ENCODE results near the gene SIPA1L3.
"Not testable (repeated sequence)": the region's sequence is repeated elsewhere in the genome, so short reads cannot be mapped to it uniquely, and the experiment has no call there.

The SIPA1L3 gene, protein sequence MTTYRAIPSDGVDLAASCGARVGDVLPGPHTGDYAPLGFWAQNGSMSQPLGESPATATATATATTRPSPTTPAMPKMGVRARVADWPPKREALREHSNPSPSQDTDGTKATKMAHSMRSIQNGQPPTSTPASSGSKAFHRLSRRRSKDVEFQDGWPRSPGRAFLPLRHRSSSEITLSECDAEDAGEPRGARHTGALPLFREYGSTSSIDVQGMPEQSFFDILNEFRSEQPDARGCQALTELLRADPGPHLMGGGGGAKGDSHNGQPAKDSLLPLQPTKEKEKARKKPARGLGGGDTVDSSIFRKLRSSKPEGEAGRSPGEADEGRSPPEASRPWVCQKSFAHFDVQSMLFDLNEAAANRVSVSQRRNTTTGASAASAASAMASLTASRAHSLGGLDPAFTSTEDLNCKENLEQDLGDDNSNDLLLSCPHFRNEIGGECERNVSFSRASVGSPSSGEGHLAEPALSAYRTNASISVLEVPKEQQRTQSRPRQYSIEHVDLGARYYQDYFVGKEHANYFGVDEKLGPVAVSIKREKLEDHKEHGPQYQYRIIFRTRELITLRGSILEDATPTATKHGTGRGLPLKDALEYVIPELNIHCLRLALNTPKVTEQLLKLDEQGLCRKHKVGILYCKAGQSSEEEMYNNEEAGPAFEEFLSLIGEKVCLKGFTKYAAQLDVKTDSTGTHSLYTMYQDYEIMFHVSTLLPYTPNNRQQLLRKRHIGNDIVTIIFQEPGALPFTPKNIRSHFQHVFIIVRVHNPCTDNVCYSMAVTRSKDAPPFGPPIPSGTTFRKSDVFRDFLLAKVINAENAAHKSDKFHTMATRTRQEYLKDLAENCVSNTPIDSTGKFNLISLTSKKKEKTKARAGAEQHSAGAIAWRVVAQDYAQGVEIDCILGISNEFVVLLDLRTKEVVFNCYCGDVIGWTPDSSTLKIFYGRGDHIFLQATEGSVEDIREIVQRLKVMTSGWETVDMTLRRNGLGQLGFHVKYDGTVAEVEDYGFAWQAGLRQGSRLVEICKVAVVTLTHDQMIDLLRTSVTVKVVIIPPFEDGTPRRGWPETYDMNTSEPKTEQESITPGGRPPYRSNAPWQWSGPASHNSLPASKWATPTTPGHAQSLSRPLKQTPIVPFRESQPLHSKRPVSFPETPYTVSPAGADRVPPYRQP (N-terminal part only)

DNA sequence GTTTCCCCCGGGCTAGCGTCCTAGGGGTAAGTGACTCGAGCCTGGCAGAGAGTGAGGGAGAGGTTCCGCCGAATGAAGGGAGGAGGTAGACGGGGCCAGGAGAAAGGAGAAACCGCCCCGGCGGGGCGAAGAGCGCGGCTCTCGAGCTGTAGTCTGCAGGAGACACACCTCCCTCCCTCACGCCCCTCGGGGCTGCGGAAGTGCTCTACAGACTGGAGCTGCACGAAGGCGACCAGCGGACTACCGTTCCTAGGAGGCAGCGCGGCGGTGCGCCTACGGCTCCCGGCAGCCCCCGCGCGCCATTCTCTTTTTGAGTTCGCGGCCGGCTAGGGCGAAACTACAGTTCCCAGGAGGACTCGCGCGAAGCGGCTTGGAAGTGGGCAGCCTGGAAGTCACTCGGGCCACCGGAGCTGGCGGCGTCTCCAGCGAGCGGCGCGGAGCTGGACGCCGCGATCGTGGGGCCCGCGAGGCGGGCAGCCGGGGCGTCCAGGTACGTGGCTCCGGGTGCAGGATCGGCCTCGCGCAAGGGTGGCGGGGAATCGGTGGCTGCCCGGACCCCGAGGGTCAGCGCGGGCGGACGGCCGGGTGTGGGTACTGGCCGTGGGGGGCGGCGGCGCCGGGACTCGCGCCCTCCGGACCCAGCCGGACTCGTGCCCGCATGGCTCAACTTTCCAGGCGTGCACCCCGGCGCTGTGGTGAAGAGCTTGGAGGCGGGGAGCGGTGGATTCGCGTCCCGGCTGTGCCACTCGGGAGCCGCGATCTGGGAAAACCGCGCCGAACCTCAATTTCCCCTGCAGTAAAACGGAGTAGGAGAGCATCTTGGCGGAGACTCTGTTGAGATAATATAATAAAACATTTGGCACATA lies at the start of gene SIPA1L3:
Gene SIPA1L3 (plus strand): TSS at position 340 of the 866 bp plus-strand sequence. CDS start 174,358 bp downstream, outside the sequence.
- DNase-seq (ENCODE audit: low read depth in 2 of 2), result peak; percentile 87 to 88

DNA sequence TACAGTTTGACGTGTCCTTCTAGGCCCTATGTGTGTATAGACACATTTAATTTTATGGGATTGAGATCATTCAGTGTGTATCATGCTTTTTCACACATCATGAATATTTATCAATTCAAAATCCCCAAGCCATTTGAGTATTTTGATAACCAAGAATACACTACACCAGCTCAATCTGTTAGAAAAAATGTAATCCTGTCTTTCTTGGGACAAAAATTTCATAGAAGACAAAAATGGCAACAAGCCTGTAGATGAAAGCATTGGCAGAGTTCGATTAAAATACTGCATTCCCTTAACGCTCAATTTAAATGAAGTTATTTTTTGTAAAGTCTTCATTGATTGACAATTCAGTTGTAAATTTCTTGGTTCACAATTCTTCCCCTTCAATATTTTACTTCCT lies 42.5 kb upstream of the SIPA1L3 start:
- DNase-seq (ENCODE audit: low read depth in 2 of 2), result no peak

DNA sequence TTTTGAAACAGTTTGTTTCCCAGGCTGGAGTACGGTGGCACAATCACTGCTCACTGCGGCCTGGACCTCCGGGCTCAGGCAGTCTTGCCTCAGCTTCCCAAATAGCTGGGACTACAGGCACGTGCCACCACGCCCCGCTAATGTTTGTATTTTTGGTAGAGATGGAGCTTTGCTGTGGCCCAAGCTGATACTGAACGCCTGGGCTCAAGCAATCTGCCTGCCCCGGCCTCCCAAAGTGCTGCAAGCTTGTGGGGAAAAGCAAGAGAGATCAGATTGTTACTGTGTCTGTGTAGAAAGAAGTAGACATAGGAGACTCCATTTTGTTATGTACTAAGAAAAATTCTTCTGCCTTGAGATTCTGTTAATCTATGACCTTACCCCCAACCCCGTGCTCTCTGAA lies 41.1 kb upstream of the SIPA1L3 start:
- not testable (repeated sequence) for DNase-seq (ENCODE audit: low read depth in 2 of 2)

DNA sequence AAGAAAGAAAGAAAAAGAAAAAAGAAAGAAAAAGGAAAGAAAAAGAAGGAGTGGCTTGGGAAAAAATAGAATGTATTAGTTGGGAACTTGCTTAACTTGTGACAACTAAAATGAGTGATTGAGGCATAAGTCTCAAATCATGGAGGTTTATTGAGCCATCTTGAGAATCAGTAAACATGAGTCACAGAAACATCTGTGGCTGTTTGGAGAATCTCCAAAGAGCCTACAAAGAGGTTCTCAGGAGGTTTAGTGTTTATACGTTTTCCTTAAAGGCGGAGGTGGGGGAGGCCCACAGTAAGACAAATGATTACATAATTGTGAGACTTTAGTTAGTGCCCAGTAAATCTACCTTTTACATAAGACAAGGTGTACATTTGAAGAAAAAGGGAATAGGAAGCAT lies 39.2 kb upstream of the SIPA1L3 start:
- no peak for DNase-seq (ENCODE audit: low read depth in 2 of 2)

DNA sequence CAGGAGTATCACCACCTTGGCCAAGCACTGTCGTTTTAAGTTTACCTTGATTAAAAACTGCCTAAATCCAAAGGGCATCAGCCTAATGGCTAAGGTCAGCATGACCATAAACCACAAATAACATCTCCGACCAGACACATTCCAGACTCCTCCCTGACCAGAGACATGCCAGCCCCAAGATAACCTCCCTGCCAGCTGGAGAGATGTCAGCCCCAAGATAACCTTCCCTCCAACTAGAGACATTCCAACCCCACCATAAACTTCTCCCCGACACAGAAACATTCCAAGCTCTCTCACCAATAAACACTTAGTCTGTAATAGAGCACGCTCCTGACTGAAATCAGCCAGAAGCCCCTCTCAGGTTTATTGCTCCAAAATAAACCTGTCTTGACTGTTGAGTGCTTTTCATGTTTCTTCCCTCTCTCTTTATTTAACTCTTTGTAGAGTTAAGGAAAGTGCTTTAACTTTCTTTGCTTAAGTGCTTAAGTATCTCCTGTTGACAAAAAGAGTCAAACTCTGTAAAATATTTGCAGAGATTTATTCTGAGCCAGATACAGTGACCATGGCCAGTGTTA lies 37.2 kb upstream of the SIPA1L3 start:
- no peak for DNase-seq (ENCODE audit: low read depth in 2 of 2)

DNA sequence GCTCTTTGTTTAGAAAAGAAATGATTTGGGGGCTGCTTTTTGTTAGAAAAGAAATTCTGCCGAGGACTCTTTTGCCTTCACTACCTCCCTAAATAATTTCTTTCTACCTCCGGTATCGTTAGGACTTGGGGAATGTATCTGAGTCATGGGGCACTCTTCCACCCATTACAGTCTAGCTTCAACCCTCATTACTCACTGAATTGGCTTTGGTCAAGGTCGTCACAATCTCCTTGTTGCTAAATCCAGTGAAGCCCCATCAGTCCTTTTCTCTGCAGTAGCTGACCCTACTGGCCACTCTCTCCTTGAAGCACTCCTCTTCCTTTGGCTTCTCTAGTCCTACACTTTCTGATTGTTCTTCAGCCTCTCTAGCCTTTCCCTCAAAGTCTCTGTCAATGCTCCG lies 34.6 kb upstream of the SIPA1L3 start:
- no peak for DNase-seq (ENCODE audit: low read depth in 2 of 2)

DNA sequence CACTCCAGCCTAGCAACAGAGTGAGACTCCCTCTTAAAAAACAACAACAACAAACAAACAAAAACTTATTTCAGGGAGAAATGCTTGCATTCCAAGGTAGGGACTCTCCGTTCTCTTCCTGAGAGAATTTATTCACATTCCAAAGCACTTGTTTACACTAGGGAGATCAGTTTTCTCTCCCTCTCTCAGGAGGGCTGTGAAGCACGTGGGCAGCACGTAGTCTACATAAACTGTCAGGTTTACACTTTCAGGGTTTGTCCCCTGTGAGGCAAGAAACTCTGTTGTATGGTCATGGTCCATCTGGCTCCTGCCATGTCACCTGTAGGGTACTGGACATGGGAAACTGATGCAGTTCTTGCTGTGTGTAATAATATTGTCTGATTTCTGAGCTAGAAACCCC lies 32.2 kb upstream of the SIPA1L3 start:
- DNase-seq (ENCODE audit: low read depth in 2 of 2), result no peak

DNA sequence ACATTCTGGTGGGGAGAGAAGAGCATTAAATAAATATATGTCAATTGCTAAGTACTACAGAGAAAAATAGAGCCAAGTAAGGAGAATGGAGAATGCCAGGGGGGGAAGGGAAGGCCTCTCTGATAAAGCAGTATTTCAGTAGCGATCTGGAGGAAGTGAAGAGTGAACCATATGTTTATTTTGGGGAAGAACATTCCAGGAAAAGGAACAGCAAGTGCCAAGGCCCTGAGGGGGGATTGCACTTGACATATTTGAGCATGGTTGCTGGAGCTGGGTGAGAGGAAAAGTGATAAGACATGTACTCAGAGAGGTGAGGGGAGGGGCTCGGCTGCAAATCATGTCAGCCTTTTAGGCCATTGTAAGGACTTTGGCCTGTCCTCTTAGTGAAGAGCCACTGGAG lies 31.0 kb upstream of the SIPA1L3 start:
- no peak for DNase-seq (ENCODE audit: low read depth in 2 of 2)

DNA sequence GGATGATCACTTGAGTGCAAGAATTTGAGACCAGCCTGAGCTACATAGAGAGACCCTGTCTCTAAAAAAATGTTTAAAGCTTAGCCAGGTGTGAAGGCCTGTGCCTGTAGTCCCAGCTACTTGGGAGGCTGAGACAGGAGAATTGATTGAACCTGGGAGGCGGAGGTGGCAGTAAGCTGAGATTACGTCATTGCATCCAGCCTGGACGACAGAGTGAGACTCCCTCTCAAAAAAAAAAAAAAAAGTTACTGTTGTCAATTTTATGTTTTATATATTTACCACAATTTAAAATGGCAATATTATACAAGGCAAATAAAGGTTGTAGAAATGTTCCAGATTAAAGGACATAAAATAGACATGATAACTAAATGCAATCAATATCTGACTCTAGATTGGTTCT lies 29.9 kb upstream of the SIPA1L3 start:
- DNase-seq (ENCODE audit: low read depth in 2 of 2), result no peak

DNA sequence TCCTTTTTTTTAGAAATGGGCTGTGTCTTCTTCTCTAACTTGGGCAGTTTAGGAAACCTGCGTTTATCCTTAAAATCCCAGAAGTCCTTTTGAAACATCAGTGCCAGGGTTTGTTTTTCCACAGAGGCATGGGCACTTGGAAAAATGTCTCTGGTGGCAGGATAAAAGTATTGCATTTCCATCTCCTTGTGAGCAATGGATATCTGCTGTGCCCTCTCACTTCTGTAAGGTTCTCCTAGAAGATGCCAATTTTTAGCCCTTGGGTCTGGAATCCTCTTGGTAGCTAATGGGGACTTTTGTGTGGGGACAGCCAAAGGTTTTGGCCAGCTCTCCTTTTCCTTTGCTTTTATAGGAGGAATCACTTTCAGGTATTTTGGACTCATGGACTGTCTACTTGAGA lies 21.6 kb upstream of the SIPA1L3 start:
- no peak for DNase-seq (ENCODE audit: low read depth in 2 of 2)

DNA sequence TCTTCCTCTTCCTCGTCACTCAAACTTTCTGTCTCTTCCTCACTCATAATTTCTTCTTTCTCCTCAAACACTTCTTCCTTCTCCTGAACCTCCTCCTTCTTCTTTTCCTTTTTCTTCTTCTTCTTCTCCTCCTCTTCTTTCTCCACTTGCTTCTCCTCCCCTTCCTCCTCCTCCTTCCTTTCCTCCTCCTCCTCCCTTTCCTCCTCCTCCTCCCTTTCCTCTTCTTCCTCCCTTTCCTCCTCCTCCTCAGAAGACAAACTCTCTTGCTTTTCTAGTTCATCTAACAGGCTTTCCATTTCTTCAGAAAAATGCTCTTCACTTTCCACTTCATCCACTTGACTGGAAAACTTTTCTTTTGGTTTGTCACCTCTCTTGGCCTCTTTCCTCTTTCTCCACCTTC lies 20.4 kb upstream of the SIPA1L3 start:
- no peak for DNase-seq (ENCODE audit: low read depth in 2 of 2)

DNA sequence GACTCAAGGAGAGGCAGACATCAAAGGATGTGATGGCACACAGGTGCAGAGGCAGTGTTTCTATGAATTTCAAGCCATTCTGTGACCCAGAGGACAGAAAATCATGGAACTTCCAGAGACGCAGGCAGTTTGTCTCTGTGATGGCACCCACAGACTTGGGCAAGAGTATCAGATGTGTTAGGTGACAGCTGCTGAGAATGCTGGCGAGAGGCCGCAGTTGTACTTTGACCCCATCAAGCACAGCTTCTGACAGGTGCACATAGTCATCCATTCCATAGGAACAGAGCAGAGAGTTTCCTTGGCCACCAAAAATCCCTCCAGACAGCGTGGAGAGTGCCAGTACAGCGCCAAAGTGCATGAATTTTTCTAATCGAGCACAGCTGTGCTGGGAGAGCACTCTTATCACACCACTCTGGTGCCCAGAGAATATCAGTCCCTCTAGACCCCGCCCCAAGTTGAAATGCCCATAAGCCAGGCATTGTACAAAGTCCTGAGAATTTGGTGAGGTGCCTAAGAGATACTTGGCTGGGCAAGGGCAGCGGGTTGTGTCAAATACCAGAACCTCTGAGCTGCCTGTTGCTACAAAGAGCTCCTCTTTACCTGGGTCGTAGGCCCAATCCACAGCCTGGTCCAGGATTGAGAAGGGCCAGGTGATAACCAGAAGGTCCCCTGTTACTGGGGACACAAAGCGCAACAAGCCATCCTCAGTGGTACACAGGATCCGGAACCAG lies 13.0 kb upstream of the SIPA1L3 start:
- no peak for DNase-seq (ENCODE audit: low read depth in 2 of 2)

DNA sequence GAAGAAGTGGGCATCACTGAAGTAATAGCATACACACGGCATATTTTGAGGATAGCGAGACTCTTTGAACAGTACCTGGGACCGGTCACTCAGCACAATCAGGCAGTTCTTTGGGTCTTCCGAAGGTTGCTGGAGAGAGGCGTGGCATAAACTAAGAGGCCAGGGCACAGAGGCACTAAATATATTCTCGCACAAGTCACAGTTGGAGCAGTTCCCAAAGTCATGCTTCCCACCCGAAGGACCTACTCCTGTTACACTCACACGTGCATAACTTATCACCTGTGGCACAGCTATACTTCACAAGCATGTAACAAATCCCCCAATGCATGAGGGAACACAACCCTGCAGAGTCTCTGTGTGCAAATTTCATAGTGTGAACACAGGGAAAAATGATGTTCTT lies 10.8 kb upstream of the SIPA1L3 start:
- no peak for DNase-seq (ENCODE audit: low read depth in 2 of 2)

DNA sequence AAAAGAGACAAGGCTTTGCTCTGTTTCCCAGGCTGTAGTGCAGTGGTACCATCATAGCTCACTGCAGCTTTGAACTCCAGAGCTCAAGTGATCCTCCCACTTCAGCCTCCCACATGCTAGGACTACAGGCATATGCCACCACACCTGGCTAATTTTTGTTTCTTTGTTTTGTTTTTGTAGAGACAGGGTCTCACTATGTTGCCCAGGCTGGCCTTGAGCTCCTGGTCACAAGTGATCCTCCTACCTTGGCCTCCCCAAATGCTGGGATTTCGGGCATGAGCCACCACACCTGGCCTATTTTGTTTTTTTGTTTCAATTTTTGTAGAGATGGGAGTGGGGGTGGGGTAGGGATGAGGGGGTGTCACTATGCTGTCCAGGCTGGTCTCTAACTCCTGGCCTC lies 7.6 kb upstream of the SIPA1L3 start:
- DNase-seq (ENCODE audit: low read depth in 2 of 2), result no peak

DNA sequence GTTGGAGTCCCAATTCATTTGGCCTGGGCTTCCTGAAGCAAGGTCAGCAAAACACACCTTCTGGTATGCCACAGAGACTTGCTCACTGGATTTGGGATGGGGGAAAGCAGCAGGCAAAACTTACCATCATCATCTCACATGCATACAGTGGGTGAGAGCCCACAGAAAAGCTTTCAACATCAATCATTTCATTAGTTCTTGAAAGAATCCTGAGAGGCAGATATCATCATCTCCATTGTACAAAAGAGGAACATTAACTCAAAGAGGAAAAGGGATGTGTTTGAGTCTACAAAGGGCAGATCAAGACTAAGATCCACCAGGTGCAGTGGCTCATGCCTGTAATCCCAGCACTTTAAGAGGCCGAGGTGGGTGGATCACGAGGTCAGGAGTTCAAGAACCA lies 7.0 kb upstream of the SIPA1L3 start:
- DNase-seq (ENCODE audit: low read depth in 2 of 2), result no peak

DNA sequence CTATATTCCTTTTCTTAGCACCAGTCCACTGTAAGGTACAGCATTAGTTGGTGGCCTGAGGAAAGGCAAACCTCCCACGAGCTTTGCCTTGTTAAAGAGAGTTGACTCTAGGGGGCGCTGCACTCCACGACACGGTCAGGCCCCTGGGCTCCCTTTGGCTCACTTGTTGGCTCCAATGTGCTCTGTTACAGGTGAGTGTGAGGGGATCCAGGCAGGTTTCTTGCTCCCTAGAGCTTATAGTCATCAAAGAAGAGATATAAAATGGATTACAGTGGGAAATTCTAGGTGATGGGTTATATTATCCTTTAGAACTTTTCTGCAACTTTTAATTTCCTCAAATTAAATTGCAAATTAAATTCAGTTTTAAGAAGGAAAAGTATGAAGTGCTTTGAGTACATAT lies 4.3 kb upstream of the SIPA1L3 start:
- peak; percentile 66 to 83 for DNase-seq (ENCODE audit: low read depth in 2 of 2)

DNA sequence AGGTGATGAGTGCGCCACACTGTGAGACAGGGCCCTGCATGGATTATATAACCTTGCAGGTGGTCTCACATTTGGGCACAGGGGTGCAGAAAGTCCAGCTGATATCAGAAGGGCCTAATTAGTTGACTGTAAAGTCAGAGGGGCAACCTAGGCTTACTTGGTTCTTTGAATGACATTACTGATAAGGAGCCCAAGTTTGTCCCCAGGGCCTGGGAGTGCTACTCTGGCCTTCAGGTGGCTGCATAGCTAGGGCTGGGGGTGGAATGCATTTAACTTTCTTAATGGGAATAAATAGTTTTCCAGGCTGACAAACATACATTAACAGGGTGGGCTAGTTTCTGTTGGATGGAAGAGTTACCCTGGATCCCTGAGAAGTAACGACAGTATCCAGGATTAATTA lies 3.9 kb upstream of the SIPA1L3 start:
- no peak for DNase-seq (ENCODE audit: low read depth in 2 of 2)

DNA sequence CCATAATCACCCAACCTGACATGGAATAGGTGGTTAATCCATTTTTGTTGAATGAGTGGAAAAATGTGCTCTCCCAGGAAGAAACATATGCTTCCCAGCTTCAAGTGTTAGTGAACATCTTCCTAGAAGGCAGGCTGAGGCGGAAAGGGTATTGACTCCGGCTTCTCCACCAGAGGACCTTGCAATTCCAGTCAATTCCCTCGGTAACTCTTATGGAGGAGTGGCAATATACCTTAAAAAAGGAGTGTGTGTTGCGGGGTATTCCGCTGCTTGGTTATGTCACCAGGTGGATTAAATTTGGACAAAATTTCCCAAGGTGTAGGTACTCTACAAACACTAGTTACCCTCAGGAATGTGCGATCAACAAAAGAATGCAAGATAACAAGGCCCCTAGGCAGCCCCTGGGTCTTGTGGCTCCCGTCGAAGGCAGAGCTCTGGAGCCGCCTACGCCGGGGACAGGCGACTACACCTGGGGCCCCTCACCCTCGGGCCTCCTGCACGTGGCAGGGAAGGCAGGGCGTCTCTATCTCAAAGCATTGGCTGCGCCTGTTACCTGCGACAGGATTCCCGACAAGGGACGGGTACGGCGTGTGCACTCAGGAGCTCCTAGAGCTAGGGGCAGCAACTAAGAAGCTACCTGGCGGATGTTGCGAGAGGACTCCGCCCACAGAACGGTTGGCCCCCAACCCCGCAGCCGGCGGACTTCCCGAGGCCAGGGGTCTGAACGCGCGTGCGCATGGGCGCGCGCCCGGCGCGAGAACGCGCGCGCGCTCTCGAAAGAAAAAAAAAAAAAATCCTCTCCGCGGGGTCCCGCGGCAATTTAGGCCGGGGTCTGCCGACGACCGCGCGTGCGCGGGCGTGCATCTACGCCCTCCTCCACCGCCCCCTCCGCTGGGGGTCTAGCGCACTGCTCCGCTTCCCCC lies 801 bp upstream of the SIPA1L3 start, which contains the start of gene WDR87:
Gene WDR87 (minus strand): TSS at position 649 of the 923 bp plus-strand sequence. CDS start 8,355 bp downstream, outside the sequence.
- peak; percentile 14 to 22 for DNase-seq (ENCODE audit: low read depth in 2 of 2)
